Measurements from ENCODE around the gene PAPPA. TPM values are rescaled to one million over a fixed set of nuclear protein-coding genes. Genes with fewer than 3 reads are reported as not detected.
A peak's percentile ranks its signal among the peaks of the same experiment; 100 is the strongest.

Gene PAPPA
- total and polyA plus RNA-seq, 11 donors = 0.23 to 8.5 (median 2.1) TPM

DNA sequence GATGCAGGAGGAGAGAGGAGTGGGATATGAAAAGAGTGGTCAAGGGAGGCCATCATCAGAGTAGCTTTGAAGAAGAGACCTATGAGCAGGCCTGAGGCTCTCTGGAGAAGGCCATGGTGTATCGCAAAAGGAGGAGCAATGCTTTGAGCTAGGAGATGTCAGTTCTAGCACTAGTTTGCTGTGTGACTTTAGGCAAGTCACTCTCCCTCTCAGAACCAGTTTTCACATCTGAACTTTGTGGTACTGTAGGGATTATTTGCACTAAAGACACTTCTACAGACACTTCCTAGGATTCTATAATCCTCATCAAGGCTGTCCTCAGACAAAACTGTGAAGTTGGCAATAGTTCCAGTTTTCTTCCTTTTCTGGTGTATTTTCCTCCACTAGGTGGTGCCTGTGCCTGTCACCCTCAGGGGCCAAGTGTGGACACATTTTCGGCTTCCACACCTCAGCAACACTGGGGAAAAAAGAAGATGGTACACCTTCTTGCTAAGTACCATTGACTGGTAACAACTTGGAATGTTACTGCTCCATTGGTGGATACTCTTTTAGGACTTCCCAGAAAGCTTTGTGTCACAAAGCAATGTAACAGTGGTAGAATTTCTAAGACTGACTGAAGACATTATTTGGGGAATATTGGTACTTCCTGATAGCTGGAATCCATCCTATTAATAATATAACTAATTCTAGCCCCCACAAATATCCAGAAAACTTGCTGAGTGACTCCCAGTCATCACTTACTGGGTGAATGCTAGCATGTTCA, 9.9 kb downstream of the PAPPA start:
- TF ChIP-seq CTCF (IDR thresholded peaks at IDR 0.05) = peak; percentile 17 to 56 (median 34)
- TF ChIP-seq POLR2A (IDR thresholded peaks at IDR 0.05) = no peak
- no peak for DNase-seq
- Histone ChIP-seq H3K27ac (no peak overlapping the region), H3K4me3 (no peak overlapping the region), H3K36me3 (no peaks in the 10 kb centered on the region), H3K9me3 (no peaks in the 10 kb centered on the region), H3K4me1 (peaks cover 0 to 15% (median 0%) of the 10 kb centered on the region in 12 donors), H3K27me3 (no peaks in the 10 kb centered on the region)
- WGBS, 4 donors = 77 to 83% (median 78%) methylated on average over 2 of the region's 2 CpGs
- intact Hi-C loops (cut with DNase I) = loop anchor here in 7 of 10 donors (5.0 to 10.0 kb wide), 6 partner anchors 191 to 481 kb away; no protein-coding TSS in a partner anchor
- ATAC-seq = peak in 1 of 4 donors; percentile 41

DNA sequence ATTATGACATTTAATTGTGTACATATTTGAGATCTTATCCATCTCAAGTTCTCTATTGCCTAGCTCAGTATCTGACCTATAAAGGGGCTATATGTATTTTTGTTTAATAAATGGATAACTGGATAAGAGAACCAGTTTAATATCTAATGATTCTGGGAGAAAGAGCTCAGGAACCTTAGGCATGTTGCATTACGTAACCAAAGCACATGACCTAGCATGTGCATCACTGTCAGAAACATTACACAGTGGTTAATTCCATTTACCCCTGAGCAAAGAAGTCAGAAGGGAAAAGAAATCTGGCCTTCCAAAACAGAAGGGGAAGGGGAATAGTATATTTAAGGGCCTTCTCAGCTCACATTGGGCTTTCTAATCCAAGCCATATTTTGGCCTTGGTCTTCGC, 12.3 kb downstream of the PAPPA start:
- TF ChIP-seq POLR2A (IDR thresholded peaks at IDR 0.05) (no peak), CTCF (IDR thresholded peaks at IDR 0.05) (no peak)
- H3K9me3 ChIP-seq = no peaks in the 10 kb centered on the region
- no peaks in the 10 kb centered on the region for H3K36me3 ChIP-seq
- intact Hi-C loops (cut with DNase I) = loop anchor here in 6 of 10 donors (5.0 to 10.0 kb wide), 5 partner anchors 189 to 479 kb away; no protein-coding TSS in a partner anchor
- H3K27me3 ChIP-seq = no peaks in the 10 kb centered on the region
- no peak overlapping the region for H3K27ac ChIP-seq
- H3K4me3 ChIP-seq = no peak overlapping the region
- peaks cover 0 to 15% (median 0%) of the 10 kb centered on the region in 12 donors for H3K4me1 ChIP-seq
- WGBS, 4 donors = 70 to 81% (median 74%) methylated on average over 2 of the region's 2 CpGs
- DNase-seq (no peak), ATAC-seq (no peak)

DNA sequence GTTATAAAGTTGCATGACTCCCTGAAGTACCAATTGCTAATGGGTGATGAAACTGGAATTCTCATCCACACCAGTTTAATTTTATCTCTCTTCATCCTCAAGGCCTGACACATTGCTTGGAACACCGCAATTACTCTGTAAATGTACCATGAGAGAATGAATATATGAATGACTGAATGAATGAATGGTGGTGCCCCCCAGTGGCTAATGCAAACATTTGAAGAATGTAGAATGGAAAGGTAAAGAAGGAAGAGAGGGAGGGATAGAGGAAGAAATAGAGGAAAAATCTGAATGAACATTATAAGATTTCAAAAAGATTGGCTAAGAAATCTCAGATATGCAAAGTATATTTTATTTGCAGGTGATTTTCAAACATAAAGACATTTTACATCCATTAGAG, 13.1 kb downstream of the PAPPA start:
- H3K27ac ChIP-seq = no peak overlapping the region
- TF ChIP-seq POLR2A (IDR thresholded peaks at IDR 0.05) (no peak), CTCF (IDR thresholded peaks at IDR 0.05) (peak in 4 of 12 donors; percentile 14 to 25 (median 17))
- WGBS, 4 donors = 88 to 94% (median 89%) methylated on average over 1 of the region's 1 CpG
- no peaks in the 10 kb centered on the region for H3K9me3 ChIP-seq
- no peaks in the 10 kb centered on the region for H3K36me3 ChIP-seq
- no peak overlapping the region for H3K4me3 ChIP-seq
- intact Hi-C loops (cut with DNase I) = loop anchor here in 6 of 10 donors (5.0 to 10.0 kb wide), 5 partner anchors 188 to 478 kb away; no protein-coding TSS in a partner anchor
- peaks cover 0 to 15% (median 0%) of the 10 kb centered on the region in 12 donors for H3K4me1 ChIP-seq
- H3K27me3 ChIP-seq = no peaks in the 10 kb centered on the region
- no peak for ATAC-seq
- DNase-seq = no peak

DNA sequence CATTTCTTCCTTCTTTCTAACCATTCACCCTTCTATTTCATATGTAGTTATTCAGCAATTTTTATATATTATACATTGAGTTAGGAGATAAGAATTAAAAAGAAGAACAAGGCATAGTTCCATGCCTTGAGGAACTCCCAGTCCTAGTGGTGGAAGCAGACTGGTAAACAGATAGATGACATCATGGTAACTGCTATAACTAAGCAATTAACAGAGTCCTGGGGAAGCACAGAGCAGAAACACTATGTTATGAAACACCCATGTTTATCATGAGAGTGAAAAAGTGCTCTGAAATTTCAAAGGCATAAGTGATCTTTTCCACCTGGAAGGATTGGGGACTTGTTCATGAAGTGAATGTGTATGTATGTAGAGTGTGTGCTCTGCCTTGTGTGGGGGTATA, 14.6 kb downstream of the PAPPA start:
- Histone ChIP-seq H3K4me1 (peaks cover 0 to 8% (median 0%) of the 10 kb centered on the region in 12 donors), H3K4me3 (no peak overlapping the region), H3K27me3 (no peaks in the 10 kb centered on the region), H3K36me3 (no peaks in the 10 kb centered on the region), H3K27ac (no peak overlapping the region), H3K9me3 (no peaks in the 10 kb centered on the region)
- ATAC-seq = no peak
- intact Hi-C loops (cut with DNase I) = loop anchor here in 6 of 10 donors (5.0 to 10.0 kb wide), 5 partner anchors 187 to 477 kb away; no protein-coding TSS in a partner anchor
- no peak for TF ChIP-seq POLR2A (IDR thresholded peaks at IDR 0.05)
- no peak for TF ChIP-seq CTCF (IDR thresholded peaks at IDR 0.05)
- no peak for DNase-seq
